Skeletal muscle cell (primary cell): ENCODE measurements around the gene BCCIP.

ENCODE experiments used
- DNase-seq: peaks from one replicate; pipeline ENCODE4 v3.0.0-alpha.2; 2010; ENCODE audit warnings: low read depth
- H3K4me3 ChIP-seq: 2 replicates; pipeline ENCODE4 v1.5.1; 2011; ENCODE audit warnings: low read depth, mild to moderate bottlenecking, control low read depth, low read length, moderate library complexity

The BCCIP gene

DNA sequence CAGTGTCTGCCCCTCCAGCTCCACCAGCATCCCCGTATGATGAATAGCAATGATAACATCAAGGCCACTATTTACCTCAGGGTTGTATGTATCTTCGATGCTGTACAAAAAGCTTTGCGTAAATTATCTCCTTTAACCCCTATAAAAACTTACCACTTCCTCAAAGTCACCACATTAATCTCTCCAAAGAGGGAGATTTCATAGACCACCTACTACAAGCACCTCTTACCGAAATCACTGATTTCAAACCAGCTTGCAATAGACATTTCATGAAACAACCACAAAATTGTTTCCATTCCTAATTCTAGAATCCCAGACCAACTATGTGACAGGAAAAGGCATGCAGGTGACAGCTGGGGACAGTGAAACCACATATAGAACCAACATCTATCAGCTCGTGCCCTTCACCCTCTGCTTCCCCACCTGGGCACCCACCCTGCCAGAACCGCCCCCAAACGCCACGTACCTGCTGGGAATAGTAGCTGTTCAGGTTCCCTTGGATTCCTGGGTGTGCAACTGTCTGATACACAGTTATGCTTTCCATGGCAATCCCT, 27.6 kb upstream of the BCCIP start:
- no peak for DNase-seq
- H3K4me3 ChIP-seq: no peak overlapping the region

DNA sequence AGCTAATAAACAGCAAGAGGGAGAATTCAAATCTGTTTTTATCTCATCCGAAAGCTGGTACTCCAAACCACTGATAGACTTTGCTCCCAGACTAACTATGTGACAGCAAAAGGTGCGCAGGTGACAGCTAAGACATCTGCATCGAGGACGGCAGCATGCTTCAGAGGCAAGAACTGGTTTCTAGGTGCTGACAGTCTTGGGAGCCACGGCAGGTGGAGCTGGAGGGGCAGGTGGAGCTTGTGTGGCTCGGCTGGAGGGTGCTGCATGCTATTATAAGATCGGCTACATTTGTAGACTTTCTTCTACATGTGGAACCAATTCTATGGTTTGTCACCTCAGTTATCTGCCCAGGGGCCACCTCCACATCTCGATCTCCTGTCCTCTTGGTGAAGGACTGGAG, 25.9 kb upstream of the BCCIP start:
- no peak for DNase-seq
- H3K4me3 ChIP-seq: no peak overlapping the region

DNA sequence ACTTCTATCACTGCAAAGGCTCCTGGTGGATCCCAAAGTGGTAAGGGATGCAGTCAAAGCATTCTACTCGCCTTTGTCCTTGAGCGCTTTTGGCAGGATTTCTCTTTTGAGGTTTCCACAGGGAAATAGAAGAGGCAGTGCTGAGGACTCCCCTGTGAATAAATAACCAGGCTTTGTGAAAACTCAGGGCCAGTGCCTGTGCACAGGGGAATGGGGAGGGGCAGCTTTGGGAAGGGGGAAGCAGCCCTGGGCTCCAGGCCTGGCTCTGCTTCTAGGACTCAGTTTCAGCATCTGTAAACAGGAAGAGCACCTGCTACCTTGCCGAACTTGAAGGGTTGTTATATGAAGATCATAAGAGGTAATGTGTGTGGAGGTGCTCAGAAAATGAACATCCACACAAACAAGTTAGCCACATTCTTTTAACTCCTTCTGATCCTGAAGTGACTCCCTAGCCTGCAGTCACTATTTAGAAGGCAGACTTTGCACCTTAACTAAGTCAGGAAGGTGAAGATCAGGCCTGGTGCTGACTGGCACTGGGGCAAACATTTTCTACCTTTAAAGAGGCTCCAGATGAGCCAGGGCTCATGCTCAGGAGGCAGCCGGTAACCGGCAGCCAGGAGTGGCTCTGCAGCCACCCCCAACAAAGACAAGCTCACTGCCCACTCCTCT, 25.2 kb upstream of the BCCIP start:
- no peak overlapping the region for H3K4me3 ChIP-seq
- DNase-seq: no peak

- no peak overlapping the region for H3K4me3 ChIP-seq
- no peak for DNase-seq
These were observed 23.7 kb upstream of the BCCIP start for GRCh38 chr10:125799451-125800182.

GRCh38 chr10:125801574-125801973, 21.8 kb upstream of the BCCIP start:
- no peak for DNase-seq
- H3K4me3 ChIP-seq: no peak overlapping the region

GRCh38 chr10:125802131-125802530, 21.2 kb upstream of the BCCIP start:
- H3K4me3 ChIP-seq: no peak overlapping the region
- DNase-seq: no peak

GRCh38 chr10:125802739-125803138, 20.6 kb upstream of the BCCIP start:
- DNase-seq: no peak
- H3K4me3 ChIP-seq: no peak overlapping the region

DNA sequence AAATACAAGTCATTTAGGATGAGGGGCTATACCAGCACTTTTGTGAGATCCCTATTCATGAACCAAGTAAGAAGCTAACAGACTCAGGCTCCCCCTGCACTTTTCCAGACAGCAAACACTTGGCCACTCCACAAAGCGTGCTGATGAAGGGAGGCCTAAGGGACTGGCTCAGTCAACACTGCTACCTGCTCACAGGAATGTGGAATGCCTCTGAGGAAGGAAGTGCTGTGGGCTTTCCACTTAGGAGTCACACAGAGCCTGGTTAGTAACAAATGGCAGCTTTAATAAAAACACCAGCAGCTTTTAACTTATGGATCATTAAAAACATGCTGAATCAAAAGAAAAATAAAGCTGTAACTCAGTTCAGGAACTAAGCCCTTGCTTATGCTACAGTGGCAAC, 15.3 kb upstream of the BCCIP start:
- no peak for DNase-seq
- no peak overlapping the region for H3K4me3 ChIP-seq

DNA sequence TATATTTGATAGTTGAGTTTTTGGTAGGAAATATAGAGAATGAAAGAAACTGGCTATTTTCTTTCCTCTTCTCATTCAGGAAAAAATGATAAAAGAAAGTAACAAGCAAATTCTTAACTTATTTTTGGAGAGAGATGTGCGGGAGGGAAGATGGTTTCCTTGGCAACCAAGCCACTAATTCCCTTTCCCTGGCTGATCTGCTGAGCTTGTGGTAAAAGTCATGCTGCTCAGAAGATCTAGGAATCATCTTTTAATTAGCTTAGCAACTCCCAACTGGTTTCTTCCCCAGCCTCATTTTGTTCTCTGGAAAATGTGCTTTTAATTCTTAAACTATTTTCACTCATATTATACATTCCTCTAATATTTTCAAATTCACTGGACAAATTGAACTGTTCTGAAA, 12.1 kb upstream of the BCCIP start:
- no peak for DNase-seq
- no peak overlapping the region for H3K4me3 ChIP-seq

DNA sequence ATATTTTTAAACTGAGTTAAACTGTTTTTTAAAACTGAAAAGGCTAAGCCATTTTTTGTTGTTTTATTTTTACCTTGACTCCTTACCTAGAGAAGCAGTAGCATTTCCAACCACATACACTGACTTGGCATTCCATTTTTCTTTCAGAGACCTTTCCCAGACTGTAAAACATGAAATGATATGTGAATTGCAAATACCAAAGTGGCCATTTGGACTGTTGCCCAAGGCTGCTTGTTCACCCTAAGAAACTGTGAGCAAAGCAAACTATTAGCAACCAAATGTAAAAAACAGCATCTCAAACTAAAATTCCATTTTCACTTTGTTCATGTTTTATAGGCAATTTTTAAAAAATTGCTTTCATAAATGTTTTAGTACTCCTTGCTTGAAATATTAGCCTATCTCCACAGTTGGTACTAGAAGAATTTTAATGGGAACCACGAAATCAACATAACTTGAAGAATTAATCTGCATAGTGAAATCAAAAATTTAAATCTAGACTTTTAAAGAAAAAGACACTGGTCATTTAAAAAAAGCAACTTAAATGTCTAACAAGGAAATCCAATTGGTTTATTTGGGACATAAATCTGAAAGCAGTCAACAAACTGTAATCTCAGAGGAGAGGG, 11.1 kb upstream of the BCCIP start:
- no peak overlapping the region for H3K4me3 ChIP-seq
- DNase-seq: no peak

DNA sequence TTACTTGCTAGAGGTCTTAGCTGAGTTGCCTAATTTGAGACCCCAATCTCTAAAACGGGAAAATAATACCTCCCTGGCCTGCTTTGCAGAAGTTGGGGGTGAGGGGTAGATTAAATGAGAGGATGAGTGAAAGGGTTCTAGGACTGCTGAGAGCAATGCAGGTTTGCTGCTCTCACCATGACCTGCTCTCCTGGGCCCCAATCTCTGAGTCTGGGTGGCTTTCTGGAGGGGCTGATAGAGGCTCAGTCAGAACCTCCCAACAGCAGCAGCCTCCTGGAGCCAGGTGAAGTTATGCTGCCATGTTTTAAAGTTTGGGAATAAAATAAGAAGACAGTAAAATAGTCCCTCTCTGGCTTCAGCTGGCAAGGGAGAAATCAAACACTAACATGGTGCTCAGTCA, 7.6 kb upstream of the BCCIP start:
- H3K4me3 ChIP-seq: no peak overlapping the region
- no peak for DNase-seq

DNA sequence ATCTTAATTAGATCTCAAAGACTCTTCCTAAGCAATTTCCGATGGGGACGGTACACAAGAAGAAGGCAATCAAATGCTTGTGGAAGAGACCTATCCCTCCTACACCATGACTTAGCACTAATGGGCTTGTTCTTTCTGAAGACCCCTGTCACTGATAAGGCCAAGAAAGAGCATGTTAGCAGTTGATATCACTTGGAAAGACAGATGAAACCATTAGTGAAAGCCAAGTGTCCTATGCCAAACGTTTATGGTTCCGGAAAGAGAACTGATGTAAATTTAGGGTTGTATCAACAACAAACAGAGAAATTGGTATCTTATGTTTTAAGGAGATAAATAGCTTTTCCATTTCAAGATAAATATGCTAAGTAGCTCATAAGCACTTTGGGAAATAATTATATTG, 6.8 kb upstream of the BCCIP start:
- no peak for DNase-seq
- no peak overlapping the region for H3K4me3 ChIP-seq

- H3K4me3 ChIP-seq: no peak overlapping the region
- DNase-seq: no peak
These were observed 5.9 kb upstream of the BCCIP start for GRCh38 chr10:125817337-125817946.

DNA sequence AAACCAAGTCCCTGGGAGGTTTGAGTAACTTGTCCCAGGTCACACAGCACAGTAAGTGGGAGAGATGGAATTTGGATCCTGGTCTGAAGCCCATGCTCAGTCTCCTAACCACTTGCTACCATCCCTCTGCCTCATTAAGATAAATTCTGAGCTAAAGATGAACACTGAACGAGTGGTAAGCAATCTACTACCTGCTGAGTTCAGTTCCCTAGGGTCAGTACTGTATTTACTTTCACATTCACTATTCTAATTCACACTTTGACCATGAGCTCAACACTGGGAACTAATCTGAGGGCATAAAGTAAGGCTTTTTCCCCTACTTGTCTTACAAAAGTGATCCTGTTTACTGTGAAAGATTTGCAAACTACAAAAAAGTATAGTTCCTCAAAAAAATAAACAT, 2.6 kb upstream of the BCCIP start:
- no peak for DNase-seq
- no peak overlapping the region for H3K4me3 ChIP-seq

GRCh38 chr10:125823663-125824251, 411 bp downstream of the BCCIP start:
- peak overlapping the region; percentile 81 for H3K4me3 ChIP-seq
- no peak for DNase-seq

DNA sequence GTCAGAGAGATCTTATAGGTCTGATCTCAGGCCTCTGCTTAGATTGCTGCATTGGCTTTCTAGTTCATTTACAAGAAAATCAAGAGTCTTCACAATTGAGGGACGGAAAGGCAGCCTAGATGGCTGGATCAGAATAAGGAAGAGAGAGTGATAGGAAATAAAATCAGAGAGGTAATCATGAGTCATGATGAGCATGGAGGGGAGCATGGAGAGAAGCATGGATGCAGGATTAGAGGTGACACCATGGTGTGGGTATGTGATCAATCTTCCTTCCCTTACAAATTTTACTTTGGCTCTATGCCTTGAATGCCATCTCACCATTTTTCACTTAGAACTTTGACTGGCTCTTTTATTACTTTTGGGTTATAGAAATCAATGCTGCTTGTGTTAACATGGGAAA, 1.4 kb downstream of the BCCIP start:
- no peak for DNase-seq
- H3K4me3 ChIP-seq: peak overlapping the region; percentile 81

GRCh38 chr10:125827133-125827532, 3.8 kb downstream of the BCCIP start:
- H3K4me3 ChIP-seq: no peak overlapping the region
- DNase-seq: no peak

DNA sequence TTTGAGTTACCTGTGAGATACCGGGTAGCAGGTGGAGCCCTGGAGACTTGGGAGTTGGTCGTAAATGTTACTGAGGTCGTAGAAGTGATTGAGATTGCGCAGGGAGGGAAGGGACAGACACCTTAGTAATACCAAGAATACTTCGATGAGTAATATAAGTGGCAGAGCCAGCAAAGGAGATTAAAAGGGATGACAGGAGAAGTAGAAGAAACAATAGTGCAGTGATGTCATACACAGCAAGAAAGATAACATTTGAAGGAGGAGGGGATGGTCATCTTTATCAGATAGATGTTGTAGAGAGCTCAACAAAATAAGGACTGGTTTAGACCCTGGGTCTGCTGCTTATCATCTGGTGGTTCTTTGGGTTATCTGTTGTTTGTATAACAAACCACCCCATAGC, 5.0 kb downstream of the BCCIP start:
- DNase-seq: no peak
- no peak overlapping the region for H3K4me3 ChIP-seq

- no peak overlapping the region for H3K4me3 ChIP-seq
- no peak for DNase-seq
These were observed 13.4 kb downstream of the BCCIP start for GRCh38 chr10:125836746-125837145.
